ENCODE data around the gene MEGF8. TPM values are rescaled to one million over a fixed set of nuclear protein-coding genes. Genes with fewer than 3 reads are reported as not detected.

MEGF8 gene
- total RNA-seq, 1 donor from 2014 or later, result 69.3 TPM

DNA sequence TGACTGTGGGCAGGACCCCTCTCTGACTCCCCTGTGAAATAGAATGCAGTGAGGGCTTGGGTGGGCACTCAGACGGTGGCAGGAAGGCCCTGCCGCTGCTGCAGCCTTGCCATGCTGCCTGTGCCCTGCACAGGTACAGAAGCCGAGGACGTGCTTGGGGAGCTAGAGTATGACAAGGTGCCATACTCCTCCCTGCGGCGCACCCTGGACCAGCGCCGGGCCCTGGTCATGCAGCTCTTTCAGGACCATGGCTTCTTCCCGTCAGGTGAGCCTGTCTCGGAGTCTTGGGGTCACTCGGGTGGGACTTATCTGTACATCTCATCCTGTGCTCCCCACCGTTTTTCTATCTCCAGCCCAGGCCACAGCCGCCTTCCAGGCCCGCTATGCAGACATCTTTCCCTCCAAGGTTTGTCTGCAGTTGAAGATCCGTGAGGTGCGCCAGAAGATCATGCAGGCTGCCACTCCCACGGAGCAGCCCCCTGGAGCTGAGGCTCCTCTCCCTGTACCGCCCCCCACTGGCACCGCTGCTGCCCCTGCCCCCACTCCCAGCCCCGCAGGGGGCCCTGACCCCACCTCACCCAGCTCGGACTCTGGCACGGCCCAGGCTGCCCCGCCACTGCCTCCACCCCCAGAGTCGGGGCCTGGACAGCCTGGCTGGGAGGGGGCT lies 30.8 kb upstream of the MEGF8 start:
- no peak for DNase-seq (ENCODE audit: low spot score)
- no peaks in the 10 kb centered on the region for H3K4me1 Mint-ChIP-seq (ENCODE audit: unreplicated experiment)
- peaks cover 11% of the 10 kb centered on the region for H3K36me3 Mint-ChIP-seq (ENCODE audit: low read depth, unreplicated experiment)
- peaks cover 12% of the 10 kb centered on the region for H3K27me3 Mint-ChIP-seq (ENCODE audit: unreplicated experiment)
- TF ChIP-seq, protein P1, sequence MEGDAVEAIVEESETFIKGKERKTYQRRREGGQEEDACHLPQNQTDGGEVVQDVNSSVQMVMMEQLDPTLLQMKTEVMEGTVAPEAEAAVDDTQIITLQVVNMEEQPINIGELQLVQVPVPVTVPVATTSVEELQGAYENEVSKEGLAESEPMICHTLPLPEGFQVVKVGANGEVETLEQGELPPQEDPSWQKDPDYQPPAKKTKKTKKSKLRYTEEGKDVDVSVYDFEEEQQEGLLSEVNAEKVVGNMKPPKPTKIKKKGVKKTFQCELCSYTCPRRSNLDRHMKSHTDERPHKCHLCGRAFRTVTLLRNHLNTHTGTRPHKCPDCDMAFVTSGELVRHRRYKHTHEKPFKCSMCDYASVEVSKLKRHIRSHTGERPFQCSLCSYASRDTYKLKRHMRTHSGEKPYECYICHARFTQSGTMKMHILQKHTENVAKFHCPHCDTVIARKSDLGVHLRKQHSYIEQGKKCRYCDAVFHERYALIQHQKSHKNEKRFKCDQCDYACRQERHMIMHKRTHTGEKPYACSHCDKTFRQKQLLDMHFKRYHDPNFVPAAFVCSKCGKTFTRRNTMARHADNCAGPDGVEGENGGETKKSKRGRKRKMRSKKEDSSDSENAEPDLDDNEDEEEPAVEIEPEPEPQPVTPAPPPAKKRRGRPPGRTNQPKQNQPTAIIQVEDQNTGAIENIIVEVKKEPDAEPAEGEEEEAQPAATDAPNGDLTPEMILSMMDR (IDR thresholded peaks at IDR 0.05; ENCODE audit: unreplicated experiment), result no peak
- no peaks in the 10 kb centered on the region for H3K9me3 Mint-ChIP-seq (ENCODE audit: unreplicated experiment)
- H3K27ac Mint-ChIP-seq (ENCODE audit: unreplicated experiment), result no peak overlapping the region
- no peak overlapping the region for H3K4me3 Mint-ChIP-seq (ENCODE audit: unreplicated experiment)

GRCh38 chr19:42295342-42295741 lies 30.1 kb upstream of the MEGF8 start:
- H3K27ac Mint-ChIP-seq (ENCODE audit: unreplicated experiment), result no peak overlapping the region
- H3K36me3 Mint-ChIP-seq (ENCODE audit: low read depth, unreplicated experiment), result peaks cover 17% of the 10 kb centered on the region
- no peak overlapping the region for H3K4me3 Mint-ChIP-seq (ENCODE audit: unreplicated experiment)
- TF ChIP-seq, protein P1 (IDR thresholded peaks at IDR 0.05; ENCODE audit: unreplicated experiment), result no peak
- no peaks in the 10 kb centered on the region for H3K9me3 Mint-ChIP-seq (ENCODE audit: unreplicated experiment)
- no peaks in the 10 kb centered on the region for H3K4me1 Mint-ChIP-seq (ENCODE audit: unreplicated experiment)
- H3K27me3 Mint-ChIP-seq (ENCODE audit: unreplicated experiment), result peaks cover 12% of the 10 kb centered on the region
- no peak for DNase-seq (ENCODE audit: low spot score)

- Mint-ChIP-seq H3K4me1 (ENCODE audit: unreplicated experiment) (peaks cover under 1% of the 10 kb centered on the region), H3K36me3 (ENCODE audit: low read depth, unreplicated experiment) (peaks cover 17% of the 10 kb centered on the region), H3K9me3 (ENCODE audit: unreplicated experiment) (no peaks in the 10 kb centered on the region), H3K4me3 (ENCODE audit: unreplicated experiment) (no peak overlapping the region), H3K27ac (ENCODE audit: unreplicated experiment) (no peak overlapping the region), H3K27me3 (ENCODE audit: unreplicated experiment) (peaks cover 12% of the 10 kb centered on the region)
- TF ChIP-seq, protein P1 (IDR thresholded peaks at IDR 0.05; ENCODE audit: unreplicated experiment), result peak; percentile 82
- peak; percentile 93 for DNase-seq (ENCODE audit: low spot score)
Observed at GRCh38 chr19:42295831-42296525, 29.5 kb upstream of the MEGF8 start.

DNA sequence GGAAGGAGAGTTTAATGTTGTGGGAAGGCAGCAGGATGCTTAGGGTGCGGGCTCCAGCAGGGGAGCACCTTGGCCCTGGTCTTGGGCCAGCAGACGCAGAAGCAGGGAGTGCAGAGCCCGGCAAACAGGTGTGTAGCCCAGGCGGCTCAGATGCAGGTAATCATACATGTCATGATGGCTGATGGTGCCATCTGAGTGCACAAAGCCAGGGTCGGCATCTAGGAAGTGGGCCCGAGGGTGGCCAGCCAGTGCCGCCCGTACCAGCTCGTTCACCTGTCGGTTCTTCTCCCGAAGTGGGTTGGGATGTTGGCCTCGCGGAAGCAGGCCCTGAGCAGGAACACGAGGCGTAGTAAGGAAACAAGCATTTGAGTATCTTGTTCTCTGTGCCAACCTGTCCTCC lies 28.4 kb upstream of the MEGF8 start:
- Mint-ChIP-seq H3K9me3 (ENCODE audit: unreplicated experiment) (no peaks in the 10 kb centered on the region), H3K27me3 (ENCODE audit: unreplicated experiment) (peaks cover 3% of the 10 kb centered on the region), H3K36me3 (ENCODE audit: low read depth, unreplicated experiment) (peaks cover 11% of the 10 kb centered on the region), H3K4me3 (ENCODE audit: unreplicated experiment) (no peak overlapping the region), H3K27ac (ENCODE audit: unreplicated experiment) (no peak overlapping the region), H3K4me1 (ENCODE audit: unreplicated experiment) (peaks cover 7% of the 10 kb centered on the region)
- no peak for DNase-seq (ENCODE audit: low spot score)
- TF ChIP-seq, protein P1 (IDR thresholded peaks at IDR 0.05; ENCODE audit: unreplicated experiment), result no peak

- no peaks in the 10 kb centered on the region for H3K9me3 Mint-ChIP-seq (ENCODE audit: unreplicated experiment)
- TF ChIP-seq, protein P1 (IDR thresholded peaks at IDR 0.05; ENCODE audit: unreplicated experiment), result no peak
- peak within 1 kb of the TSS; percentile 90 for H3K4me3 Mint-ChIP-seq (ENCODE audit: unreplicated experiment)
- no peak for DNase-seq (ENCODE audit: low spot score)
- peaks cover 7% of the 10 kb centered on the region for H3K36me3 Mint-ChIP-seq (ENCODE audit: low read depth, unreplicated experiment)
- no peak within 1 kb of the TSS for H3K27ac Mint-ChIP-seq (ENCODE audit: unreplicated experiment)
- H3K4me1 Mint-ChIP-seq (ENCODE audit: unreplicated experiment), result peaks cover 19% of the 10 kb centered on the region
- peaks cover 8% of the 10 kb centered on the region for H3K27me3 Mint-ChIP-seq (ENCODE audit: unreplicated experiment)
Observed at GRCh38 chr19:42301646-42302203, 23.7 kb upstream of the MEGF8 start, which contains the start of gene PRR19. TSS of gene PRR19 (plus strand) at chr19:42302132. CDS start at chr19:42309585, 7,453 bp downstream.

Data from endothelial cell (in vitro differentiated cells).